ENCODE results near the gene PHKB.
"Not testable (repeated sequence)": the region's sequence is repeated elsewhere in the genome, so short reads cannot be mapped to it uniquely, and the experiment has no call there.

PHKB gene

GRCh38 chr16:47507701-47508100, 46.6 kb downstream of the PHKB start:
- DNase-seq, result no peak

DNA sequence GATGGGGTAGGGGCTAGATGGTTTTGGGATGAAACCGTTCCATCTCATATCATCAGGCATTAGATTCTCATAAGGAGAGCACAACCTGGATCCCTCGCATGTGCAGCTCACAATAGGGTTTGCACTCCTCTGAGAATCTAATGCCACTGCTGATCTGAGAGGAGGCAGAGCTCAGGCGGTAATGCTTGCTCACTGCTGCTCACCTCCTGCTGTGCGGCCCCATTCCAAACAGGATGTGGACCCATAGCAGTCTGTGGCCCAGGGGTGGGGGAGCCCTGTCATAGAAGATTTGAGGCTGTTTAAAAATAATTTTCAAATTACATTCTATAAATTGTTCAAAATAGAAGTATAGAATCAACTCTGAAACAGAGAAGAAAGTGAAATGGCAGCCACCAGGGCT, 50.8 kb downstream of the PHKB start:
- no peak for DNase-seq

GRCh38 chr16:47519037-47519436, 57.9 kb downstream of the PHKB start:
- DNase-seq, result no peak

DNA sequence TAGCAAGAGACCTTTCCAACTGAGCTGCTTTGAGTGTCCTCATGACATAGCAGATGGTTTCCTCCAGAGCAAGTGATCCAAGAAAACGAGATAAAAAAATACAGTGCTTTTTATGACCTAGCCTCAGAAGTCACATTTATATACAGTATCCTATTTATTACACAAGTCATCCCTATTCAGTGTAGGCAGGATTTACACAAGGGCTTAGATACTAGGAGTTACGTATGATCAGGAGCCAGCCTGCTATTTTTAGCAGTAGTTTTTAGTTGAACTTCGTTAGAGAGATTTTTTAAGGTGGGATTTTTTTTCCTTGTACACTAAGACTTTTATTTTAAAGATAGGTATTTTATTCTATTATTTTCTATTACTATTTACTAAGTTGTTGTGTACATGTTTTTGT, 58.4 kb downstream of the PHKB start:
- DNase-seq, result peak in 1 of 2 experiments; percentile 1

DNA sequence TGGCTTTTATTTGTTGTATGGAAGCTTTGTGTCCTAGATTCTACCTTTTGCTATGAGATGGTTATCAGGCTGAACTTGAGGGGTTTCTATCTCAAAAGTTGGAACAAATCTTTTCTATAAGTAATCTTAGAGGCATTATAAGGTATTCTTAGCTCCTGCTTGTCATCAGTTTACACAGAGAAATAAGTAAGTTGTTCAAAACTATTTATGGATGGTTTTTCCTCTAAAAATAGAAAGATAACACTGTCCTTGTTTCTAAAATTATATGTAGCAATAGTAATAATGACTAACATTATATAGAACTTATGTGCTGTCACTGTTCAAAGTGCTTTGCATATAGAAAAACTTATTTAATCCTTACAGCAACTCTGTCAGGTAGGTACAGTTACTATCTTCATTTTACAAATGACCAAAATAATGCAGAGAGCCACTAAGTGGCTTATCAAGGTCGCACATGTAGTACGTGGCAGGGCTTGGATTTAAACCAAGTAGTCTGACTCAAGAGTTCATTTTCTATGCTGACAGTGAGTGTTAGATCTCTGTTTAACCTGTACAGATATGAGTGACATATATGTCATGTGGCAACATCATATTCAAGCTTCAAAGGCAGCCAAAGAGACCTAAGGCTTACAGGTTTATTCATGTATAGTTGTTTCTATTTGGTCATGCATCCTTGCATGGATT, 59.0 kb downstream of the PHKB start:
- no peak for DNase-seq

- DNase-seq, result no peak
Measured at GRCh38 chr16:47523342-47524006, 62.3 kb downstream of the PHKB start.

GRCh38 chr16:47524007-47524405, 62.9 kb downstream of the PHKB start:
- DNase-seq, result no peak

GRCh38 chr16:47528431-47528830, 67.3 kb downstream of the PHKB start:
- no peak for DNase-seq

DNA sequence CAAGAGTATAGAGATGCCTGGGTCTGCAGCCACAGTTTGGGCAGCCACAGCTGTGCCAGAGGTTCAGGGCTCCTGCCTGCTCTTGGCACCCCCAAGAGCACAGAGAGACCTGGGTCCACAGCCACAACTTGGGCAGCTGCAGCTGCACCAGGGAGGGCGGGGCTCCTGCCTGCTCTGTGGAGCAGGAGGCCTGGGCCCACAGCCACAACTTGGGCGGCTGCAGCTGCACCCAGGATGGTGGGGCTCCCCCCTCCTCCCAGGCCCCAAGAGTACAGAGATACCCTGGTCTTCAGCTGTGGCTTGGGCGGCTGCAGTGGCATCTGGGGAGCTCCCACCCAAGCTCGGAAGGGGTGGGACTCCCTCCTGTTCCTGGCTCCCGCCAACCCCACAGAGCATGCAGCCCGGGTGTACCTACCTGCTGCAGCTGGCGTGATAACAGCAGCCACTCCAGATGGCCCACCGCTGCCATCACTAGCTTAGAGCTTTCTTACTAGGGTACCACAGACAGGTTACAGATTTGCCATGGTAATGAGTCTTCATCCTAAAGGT, 72.7 kb downstream of the PHKB start:
- no peak for DNase-seq

- no peak for DNase-seq
Measured at GRCh38 chr16:47538472-47538871, 77.3 kb downstream of the PHKB start.

GRCh38 chr16:47539707-47540670, 78.9 kb downstream of the PHKB start:
- DNase-seq, result not testable (repeated sequence)

- DNase-seq, result not testable (repeated sequence)
Measured at GRCh38 chr16:47541135-47541534, 80.0 kb downstream of the PHKB start.

DNA sequence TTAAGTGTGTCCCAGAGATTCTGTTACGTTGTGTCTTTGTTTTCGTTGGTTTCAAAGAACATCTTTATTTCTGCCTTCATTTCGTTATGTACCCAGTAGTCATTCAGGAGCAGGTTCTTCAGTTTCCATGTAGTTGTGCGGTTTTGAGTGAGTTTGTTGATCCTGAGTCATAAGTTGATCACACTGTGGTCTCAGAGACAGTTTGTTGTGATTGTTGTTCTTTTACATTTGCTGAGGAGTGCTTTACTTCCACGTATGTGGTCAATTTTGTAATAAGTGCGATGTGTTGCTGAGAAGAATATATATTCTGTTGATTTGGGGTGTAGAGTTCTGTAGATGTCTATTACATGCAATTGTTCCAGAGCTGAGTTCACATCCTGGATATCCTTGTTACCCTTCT, 83.1 kb downstream of the PHKB start:
- not testable (repeated sequence) for DNase-seq

DNA sequence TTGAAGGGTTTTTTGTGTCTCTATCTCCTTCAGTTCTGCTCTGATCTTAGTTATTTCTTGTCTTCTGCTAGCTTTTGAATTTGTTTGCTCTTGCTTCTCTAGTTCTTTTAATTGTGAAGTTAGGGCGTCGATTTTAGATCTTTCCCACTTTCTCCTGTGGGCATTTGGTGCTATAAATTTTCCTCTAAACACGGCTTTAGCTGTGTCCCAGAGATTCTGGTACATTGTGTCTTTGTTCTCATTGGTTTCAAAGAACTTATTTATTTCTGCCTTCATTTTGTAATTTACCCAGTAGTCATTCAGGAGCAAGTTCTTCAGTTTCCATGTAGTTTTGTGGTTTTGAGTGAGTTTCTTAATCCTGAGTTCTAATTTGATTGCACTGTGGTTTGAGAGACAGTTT, 90.1 kb downstream of the PHKB start:
- not testable (repeated sequence) for DNase-seq

DNA sequence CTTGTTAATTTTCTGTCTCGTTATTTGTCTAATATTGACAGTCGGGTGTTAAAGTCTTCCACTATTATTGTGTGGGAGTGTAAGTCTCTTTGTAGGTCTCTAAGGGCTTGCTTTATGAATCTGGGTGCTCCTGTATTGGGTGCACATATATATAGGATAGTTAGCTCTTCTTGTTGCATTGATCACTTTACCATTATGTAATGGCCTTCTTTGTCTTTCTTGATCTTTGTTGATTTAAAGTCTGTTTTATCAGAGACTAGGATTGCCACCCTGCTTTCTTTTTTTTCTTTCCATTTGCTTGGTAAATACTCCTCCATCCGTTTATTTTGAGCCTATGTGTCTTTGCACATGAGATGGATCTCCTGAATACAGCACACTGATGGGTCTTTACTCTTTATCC, 90.6 kb downstream of the PHKB start:
- not testable (repeated sequence) for DNase-seq

- DNase-seq, result no peak
Measured at GRCh38 chr16:47553853-47554564, 92.9 kb downstream of the PHKB start.

DNA sequence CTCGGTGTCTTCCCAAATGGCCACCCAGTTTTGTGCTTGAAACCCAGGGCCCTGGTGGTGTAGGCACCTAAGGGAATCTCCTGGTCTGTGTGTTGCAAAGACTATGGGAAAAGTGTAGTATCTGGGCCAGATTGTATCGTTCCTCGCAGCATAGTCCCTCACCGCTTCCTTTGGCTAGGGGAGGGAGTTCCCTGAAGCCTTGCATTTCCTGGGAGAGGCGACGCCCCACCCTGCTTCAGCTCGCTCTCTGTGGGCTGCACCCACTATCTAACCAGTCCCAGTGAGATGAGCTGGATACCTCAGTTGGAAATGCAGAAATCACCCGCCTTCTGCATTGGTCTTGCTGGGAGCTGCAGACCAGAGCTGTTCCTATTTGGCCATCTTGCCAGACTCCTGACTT, 93.5 kb downstream of the PHKB start:
- DNase-seq, result not testable (repeated sequence)

DNA sequence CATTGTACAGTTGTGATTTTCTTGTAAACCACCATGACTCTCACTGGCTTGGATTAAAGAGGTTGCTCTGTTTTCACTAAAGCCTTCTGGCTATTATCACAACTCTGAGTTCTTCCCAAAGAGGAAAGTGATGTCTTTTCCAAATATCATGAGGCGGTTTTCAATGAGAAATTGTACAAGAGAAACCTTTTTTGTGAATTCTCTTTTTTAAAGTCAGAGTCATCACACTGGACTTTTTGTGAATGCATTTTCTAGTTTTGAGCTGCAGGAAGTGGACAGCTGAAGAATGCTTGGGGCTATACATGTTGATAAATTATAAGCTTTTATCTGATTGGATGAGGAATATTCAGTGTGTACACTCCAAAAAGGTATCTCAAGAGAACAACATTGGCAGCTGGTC, 100.2 kb downstream of the PHKB start:
- DNase-seq, result no peak

DNA sequence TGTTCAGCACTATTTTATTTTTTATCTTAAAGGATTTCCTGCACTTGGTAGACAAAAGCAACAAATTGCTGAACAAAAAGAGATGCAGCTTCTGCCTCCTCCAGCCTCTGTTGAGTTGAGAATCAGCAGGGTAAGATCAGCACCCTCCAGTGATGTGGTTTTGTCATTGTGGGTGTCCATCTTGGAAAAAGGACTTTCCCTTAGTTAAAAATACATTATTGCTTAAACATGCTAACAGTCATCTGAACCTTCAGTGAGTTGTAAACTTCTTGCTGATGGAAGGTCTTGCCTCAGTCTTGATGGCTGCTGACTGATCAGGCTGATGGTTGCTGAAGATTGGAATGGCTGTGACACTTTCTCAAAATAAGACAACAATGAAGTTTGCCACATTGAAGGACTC, 101.2 kb downstream of the PHKB start:
- DNase-seq, result no peak

- DNase-seq, result no peak
Measured at GRCh38 chr16:47565454-47565853, 104.3 kb downstream of the PHKB start.

DNA sequence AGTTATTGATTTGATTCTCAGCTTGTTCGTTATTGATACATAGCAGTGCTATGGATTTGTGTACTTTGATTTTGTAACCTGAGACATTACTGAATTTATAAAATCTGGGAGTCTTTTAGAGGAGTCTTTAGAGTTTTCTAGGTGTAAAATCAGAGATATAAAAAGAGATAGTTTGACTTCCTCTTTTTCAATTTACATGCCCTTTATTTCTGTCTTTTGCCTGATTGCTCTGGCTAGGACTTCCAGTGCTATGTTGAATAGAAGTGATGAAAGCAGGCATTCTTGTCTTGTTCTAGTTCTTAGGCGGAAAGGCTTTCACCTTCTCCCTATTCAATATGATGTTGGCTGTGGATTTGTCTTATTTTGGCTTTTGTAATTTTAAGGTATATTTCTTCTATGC, 106.2 kb downstream of the PHKB start:
- no peak for DNase-seq

- no peak for DNase-seq
Measured at GRCh38 chr16:47568351-47568750, 107.2 kb downstream of the PHKB start.

- DNase-seq, result no peak
Measured at GRCh38 chr16:47571049-47571448, 109.9 kb downstream of the PHKB start.
